GM21619 (cell line): ENCODE results near the gene TCERG1L.

ENCODE experiments used
- ATAC-seq: cut with Tn5 transposase; IDR thresholded peaks from one replicate; pipeline ENCODE4 v1.9.1; 2021; ENCODE audit not compliant: unreplicated experiment

Gene TCERG1L

DNA sequence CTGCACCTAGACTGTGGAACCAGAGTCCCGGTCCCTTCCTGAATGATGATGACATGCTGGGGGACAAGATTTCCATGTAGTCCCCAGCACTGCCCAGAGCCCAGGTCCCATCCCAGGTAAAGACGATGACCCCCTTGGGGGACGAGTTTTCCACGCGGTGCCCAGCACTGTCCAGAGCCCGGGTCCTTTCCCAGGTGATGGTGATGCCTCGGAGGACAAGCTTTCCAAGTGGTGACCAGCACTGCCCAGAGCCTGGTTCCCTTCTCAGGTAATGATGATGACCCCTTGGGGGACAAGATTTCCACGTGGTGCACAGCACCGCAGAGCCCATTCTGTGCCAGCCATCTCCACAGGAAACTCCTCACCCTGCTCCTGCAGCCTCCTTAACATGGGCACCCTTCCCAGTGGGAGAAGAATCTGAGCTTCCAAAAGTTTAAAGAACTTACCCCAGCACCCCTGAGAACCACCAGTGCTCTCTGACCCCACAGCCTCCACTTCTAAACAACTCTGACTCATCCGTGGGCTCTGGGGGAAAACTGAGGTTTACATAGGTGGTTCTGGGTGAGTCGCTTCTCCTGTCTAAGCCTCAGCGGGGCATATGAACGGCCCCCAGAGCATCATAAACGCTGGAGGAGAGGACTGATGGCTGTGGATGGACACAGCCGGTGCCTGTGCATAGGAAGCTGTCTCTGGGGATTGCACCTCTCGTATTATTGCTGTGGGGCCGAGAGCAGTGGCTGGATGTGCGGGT is 233.2 kb downstream of the TCERG1L start:
- ATAC-seq: no peak

DNA sequence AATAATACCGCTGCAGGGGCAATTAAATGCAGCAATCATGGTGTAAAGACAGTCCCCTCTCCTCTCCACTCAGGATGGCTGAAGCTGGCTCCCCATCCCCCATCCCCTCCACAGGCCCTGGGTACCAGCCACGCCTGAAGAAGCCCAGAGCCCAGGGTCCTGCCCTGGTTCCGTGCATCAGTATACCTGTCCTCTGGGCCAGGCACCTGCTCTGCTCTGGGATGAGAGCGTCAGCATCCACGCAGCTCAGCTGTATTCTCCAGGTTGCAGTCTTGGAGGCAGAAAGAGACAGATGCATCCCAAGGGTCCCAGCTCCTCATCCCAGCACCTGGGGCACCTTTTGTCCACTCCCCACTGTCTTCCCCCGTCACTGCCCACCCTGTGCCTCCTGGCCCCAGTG is 233.8 kb downstream of the TCERG1L start:
- no peak for ATAC-seq

GRCh38 chr10:131077031-131077430 is 234.5 kb downstream of the TCERG1L start:
- ATAC-seq: no peak

DNA sequence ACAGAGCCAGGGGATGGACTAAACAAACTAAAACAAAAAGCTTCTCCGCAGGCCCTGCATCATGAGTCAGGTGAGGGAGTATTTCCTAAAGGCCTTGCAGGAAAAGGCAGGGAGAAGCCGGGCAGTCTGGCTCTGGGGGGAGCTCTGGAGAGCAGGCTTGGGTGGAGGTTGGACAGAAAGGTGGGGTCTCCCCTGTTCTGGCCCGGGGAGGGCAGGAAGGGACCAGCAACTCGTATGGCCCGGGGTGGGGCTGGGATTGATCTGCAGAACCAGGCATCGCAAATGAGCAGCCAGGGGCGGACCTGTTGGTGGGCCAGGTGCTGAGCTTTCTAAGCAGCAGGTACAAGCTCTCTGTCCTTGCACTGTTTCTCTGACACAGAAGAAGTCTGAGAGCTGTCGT is 235.2 kb downstream of the TCERG1L start:
- no peak for ATAC-seq

GRCh38 chr10:131075218-131075770 is 236.2 kb downstream of the TCERG1L start:
- ATAC-seq: no peak

DNA sequence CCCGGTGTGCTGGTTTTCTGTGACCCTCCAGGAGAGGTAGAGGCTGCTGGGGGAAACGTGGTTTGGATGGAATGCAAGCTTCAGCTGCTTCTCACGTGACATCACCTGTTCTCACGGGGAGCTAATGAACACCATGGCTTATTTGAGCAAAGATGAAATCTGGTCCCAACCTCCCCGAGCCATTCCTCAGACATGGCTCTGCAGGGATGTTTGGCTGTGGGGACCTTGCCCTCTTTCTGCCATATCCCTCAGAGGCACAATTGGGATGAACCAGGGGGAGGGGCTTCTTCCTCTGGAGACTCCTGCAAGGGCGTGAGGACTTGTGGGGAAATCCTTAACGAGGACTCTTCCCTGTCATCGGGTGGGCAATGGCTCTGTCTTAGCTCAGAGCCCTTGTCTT is 236.8 kb downstream of the TCERG1L start:
- ATAC-seq: no peak

DNA sequence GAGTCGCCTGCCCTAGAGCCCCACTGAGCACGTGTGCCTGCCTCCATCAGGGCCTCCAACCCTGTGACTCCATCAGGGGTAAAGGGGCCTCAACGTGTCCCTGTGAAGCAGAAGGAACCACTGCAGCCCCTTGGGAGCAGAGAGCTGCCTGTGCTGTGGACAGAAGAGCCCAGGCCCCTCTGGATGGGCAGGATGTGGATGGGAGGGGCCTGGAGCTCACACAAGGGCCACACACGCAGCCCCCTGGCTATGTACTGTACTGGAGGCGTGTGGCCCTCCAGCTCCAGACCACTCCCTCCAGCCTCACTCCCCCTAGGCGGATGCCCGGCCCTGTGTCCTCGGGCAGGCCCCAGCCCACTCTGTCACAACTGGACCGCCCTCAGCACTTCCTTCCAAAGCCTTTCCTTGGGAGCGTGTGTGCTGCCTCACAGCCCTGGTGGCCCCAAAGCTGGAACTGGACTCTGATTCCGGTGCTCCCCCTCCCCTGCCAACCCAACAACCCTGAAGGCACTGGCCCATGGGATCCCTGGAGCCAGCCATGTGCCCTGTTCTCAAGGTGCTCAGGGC is 238.0 kb downstream of the TCERG1L start:
- ATAC-seq: no peak

DNA sequence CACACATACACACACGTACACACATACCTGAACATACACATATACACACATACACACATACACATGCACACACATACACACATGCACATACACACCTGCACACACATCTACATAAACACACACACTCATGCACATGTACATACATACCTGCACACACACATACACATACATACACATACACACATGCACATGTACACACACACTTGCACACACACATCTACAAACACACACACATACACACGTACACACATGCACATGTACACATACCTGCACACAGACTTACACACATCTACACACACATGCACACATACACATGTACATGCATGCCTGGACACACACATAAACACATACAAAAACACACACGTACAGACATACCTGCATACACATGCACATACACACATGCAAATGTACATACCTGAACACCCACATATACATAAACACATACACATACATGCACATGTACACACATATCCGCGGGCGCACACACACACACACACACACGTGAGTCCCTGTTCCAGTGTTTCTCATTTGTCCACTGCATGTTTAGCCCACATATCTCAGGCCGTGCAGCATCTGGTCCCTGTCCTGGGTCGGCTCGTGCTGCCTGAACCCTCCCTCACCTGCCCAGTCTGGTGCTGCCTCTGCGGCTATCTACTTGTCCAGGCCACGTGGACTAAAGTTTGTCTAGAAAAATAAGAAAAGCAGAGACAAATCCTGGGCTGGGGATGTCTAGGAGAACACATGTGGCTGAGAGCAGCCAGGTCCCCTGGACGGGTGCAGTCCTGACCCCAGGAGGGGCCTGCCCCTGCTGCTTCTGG is 238.7 kb downstream of the TCERG1L start:
- no peak for ATAC-seq

- ATAC-seq: no peak
These were observed 239.8 kb downstream of the TCERG1L start for GRCh38 chr10:131071721-131072120.

GRCh38 chr10:131070856-131071255 is 240.7 kb downstream of the TCERG1L start:
- ATAC-seq: no peak

- no peak for ATAC-seq
These were observed 242.8 kb downstream of the TCERG1L start for GRCh38 chr10:131068760-131069159.

DNA sequence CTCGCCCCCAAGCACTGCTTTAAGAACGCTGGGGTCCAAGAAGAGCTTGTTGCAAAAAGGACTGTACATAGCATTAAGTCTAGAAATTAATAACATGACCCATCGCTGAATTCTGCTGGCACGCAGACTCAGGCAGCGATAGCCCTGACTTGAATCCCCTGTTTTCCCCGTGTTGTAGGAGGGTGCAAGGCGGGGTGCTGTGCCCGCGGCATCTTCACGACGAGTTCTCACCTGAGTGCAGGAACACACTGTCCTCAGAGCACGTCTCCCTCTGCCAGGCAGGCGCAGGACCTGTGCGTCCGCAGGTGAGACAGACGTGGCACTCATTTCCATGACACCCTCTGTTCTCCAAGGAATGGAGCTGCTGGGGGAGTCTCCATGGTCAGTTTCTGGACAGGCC is 243.2 kb downstream of the TCERG1L start:
- no peak for ATAC-seq

GRCh38 chr10:131067690-131068089 is 243.8 kb downstream of the TCERG1L start:
- no peak for ATAC-seq

DNA sequence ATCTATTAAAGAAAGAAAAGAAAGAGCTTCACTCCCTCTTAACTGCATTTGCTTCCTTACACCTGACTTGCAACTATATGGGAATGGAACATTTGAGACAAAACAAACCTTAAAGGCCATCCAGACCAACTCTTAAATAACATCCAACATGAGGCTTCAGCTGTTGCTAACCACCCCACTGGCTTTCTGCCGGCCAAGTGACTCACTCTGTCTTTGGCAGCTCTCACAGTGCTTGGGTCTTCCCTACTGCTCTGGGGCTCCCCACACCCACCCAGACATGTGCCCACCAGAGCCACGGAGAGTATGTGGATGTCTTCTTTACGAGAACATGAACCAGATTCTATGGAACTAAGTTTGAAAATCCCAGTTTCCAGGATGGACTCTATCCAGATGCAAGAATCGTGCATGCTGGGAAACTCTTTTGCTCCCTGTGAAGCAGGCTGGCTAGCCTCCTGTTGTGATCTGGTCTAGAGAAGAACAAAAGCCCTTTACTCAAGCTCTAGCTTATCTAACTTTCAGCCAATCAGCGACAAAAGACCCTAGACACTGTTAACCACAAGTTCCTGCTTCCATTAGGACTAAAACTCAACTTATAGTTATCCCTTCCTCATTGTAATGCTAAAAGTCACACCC is 245.7 kb downstream of the TCERG1L start:
- ATAC-seq: no peak

- ATAC-seq: no peak
These were observed 248.2 kb downstream of the TCERG1L start for GRCh38 chr10:131063311-131063710.

DNA sequence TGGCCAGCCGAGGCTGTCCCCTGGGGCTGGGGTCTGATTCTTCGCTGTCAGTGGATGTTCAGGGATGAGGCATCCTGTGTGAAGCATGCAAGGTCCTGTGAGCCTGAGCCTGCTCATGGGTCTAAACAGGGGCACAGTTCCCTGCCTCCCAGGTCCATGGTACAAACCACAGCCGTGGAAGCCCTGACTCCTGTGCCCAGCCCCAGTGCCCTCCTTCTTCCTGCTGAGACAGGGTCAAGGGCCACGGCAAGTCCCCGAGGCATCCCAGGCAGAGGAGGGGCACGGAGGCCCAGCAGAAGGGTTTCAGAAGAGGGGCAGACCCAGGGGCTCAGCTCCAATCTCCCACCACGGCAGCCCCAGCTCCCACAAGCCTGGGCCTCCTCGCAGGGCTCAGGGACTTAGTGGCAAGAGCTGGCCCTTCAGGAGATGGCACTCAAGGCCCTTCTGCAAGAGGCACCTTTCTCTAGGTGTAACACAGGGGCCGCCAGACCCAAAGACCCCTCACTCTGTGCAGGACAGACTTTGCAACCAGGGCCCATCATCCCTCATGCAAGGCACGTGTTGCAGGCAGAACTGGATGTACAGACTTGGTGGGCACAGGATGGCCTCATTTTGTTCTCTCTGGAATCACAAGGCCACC is 248.8 kb downstream of the TCERG1L start:
- ATAC-seq: no peak

GRCh38 chr10:131061216-131061615 is 250.3 kb downstream of the TCERG1L start:
- ATAC-seq: no peak

DNA sequence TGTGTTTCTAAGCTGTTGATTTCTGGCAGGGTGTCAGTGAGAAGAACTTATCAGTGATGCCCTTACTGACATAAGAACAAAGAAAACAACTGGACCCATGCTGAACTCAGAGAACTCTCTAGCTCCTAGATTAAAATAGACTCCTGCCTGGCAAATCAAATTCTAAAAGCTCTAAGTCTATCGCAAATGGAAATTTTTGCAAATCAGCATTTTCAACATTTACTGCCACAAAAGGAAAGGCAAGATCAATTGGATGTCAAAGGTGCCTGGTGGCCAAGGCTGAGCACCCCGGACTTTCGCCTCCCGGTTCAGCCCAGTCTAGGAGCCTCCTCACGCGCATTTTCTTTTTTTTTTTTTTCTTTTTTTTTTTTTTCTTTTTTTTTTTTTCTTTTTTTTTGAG is 251.6 kb downstream of the TCERG1L start:
- no peak for ATAC-seq

DNA sequence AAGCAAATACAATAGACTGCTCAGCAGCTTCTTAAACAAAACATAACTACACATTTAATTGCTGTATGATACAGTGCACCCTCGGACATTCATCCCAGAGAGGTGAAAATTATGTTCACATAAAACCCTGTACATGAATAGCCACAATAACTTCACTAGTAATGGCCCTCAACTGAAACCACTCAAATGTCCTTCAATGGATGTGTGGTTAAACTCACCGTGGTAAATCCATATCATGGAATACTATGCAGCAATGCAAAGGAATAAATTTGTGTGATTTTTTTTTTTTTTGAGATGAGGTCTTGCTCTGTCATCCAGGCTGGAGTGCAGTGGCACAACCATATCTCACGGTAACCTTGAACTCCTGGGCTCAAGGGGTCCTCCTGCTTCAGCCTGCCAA is 252.7 kb downstream of the TCERG1L start:
- no peak for ATAC-seq

- ATAC-seq: no peak
These were observed 254.7 kb downstream of the TCERG1L start for GRCh38 chr10:131056781-131057180.

GRCh38 chr10:131056091-131056579 is 255.4 kb downstream of the TCERG1L start:
- no peak for ATAC-seq
